ENCODE results near the gene CDHR1.
"Not testable (repeated sequence)": the region's sequence is repeated elsewhere in the genome, so short reads cannot be mapped to it uniquely, and the experiment has no call there.

The CDHR1 gene

DNA sequence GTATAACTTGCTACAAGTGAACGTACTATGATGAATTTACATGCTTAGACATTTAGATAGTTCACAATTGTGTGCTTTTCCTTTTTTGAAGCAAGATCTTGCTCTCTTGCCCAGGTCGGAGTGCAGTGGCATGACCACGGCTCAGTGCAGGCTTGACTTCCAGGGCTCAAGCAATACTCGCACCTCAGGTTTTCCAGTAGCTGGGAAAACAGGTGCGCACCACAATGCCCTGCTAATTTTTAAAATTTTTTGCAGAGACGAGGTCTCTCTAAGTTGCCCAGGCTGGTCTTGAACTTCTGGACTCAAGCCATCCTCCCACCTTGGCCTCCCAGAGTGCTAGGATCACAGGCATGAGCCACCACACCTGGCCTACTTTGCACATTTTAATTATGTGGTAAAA, 18.9 kb upstream of the CDHR1 start:
- H3K36me3 ChIP-seq (ENCODE audit: control insufficient read depth, insufficient read depth, low read length, severe bottlenecking): no peaks in the 10 kb centered on the region
- no peak overlapping the region for H3K9ac ChIP-seq (ENCODE audit: low read length)
- DNase-seq (ENCODE audit: low read depth): no peak
- H3K9me3 ChIP-seq (ENCODE audit: control insufficient read depth, low read length): no peaks in the 10 kb centered on the region
- no peaks in the 10 kb centered on the region for H3K4me1 ChIP-seq (ENCODE audit: control insufficient read depth, insufficient read depth, low read length)
- H3K27me3 ChIP-seq (replicated peaks; ENCODE audit: control insufficient read depth, insufficient read depth, low read length): no peaks in the 10 kb centered on the region
- no peak overlapping the region for H3K4me3 ChIP-seq (ENCODE audit: low read length)

DNA sequence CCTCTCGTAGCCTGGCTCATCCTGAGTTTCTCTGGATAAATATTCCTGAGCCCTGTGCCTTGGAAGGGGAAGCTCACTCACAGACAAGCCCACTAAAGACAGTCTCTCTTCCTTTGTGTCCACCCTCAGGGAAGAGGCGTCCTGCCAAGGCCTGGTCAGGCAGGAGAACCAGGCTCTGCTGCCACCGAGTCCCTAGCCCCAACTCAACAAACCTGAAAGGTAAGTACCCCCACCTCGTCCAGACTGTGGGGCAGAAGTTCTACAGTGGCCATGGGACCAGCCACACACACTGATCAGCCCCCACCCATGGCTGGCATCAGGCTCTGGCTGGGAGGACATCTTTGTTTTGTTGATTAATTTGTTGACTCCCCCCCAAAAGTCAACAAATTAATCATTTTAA, 18.0 kb upstream of the CDHR1 start:
- DNase-seq (ENCODE audit: low read depth): no peak
- H3K4me1 ChIP-seq (ENCODE audit: control insufficient read depth, insufficient read depth, low read length): no peaks in the 10 kb centered on the region

DNA sequence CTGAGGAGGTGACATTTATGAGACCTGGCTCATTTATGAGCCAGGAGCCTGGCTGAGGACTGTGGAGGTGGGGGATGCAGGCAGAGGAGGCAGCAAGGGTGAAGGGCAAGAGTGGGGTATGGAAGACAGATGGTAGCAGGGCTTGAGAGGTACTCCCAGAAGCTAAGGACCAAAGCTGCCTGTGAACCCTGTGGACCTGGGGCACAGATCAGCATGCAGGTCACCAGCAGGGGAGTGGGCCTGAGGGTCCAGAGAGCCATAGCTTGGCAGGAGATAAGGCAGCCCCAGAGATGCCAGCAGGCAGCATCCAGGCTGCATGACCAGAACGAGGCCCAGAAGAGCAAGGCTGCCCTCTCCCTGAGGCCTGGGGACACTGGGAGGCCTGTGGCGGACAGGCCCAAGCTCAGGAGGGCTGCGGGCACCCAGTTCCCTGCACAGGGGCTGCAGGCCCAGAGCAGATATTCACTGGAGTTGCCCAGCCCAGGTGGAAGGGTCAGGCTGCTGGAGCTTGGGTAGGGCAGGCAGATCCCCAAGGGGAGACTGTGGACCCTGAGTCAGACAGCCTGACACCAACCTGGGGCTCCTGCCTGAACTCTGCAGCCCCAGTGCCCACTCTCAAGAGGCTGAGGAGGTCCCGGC, 17.4 kb upstream of the CDHR1 start:
- no peak overlapping the region for H3K4me3 ChIP-seq (ENCODE audit: low read length)
- no peak for DNase-seq (ENCODE audit: low read depth)
- peaks cover 3% of the 10 kb centered on the region for H3K27me3 ChIP-seq (replicated peaks; ENCODE audit: control insufficient read depth, insufficient read depth, low read length)
- no peak overlapping the region for H3K9ac ChIP-seq (ENCODE audit: low read length)
- no peaks in the 10 kb centered on the region for H3K4me1 ChIP-seq (ENCODE audit: control insufficient read depth, insufficient read depth, low read length)
- H3K9me3 ChIP-seq (ENCODE audit: control insufficient read depth, low read length): no peaks in the 10 kb centered on the region
- H3K36me3 ChIP-seq (ENCODE audit: control insufficient read depth, insufficient read depth, low read length, severe bottlenecking): no peaks in the 10 kb centered on the region

More for the DNA sequence above, 18.0 kb upstream of the CDHR1 start:
- Histone ChIP-seq H3K9me3 (ENCODE audit: control insufficient read depth, low read length) (no peaks in the 10 kb centered on the region), H3K4me3 (ENCODE audit: low read length) (no peak overlapping the region), H3K36me3 (ENCODE audit: control insufficient read depth, insufficient read depth, low read length, severe bottlenecking) (no peaks in the 10 kb centered on the region), H3K9ac (ENCODE audit: low read length) (no peak overlapping the region), H3K27me3 (replicated peaks; ENCODE audit: control insufficient read depth, insufficient read depth, low read length) (no peaks in the 10 kb centered on the region)

DNA sequence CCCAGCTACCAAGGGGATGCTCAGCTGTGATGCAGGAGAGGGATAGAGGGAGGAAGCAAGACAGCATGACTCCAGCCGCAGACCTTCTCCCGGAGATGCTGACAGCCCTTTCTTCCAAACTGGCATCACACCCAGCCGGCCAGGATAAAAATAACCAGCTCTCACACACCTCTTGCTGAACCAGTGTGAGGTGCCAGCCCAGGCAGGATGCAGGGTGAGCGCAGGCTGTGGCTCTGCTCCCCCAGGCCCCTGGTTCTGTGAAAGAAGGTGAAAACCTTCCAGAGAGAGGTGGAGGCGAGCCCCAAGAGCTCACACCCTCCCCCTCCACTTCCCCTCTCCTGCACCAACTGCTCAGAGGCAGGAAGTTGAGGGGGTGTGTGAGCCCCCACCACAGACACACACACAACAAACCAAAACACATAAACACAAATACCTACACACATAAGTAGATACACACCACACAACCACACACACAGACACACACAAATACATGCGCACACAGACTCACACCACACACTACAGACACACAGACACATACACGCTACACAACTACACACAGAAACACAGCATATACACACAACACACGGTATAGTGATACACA, 16.7 kb upstream of the CDHR1 start:
- no peak for DNase-seq (ENCODE audit: low read depth)
- no peaks in the 10 kb centered on the region for H3K9me3 ChIP-seq (ENCODE audit: control insufficient read depth, low read length)

DNA sequence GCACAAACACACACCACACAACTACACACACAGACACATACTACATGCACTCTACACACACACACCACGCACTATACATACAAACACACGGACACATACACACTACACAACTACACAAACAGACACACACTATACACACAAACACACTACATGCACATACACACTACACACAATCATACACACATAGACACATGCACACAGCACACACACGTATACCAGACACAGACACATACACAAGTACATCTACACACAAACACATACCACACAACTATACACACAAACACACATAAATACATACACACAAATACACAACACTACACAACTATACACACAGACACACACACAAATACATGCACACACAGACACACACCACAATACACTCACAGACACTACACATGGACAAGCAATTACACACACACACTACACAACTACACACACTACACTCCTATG, 16.2 kb upstream of the CDHR1 start:
- H3K27me3 ChIP-seq (replicated peaks; ENCODE audit: control insufficient read depth, insufficient read depth, low read length): peaks cover 14% of the 10 kb centered on the region
- H3K36me3 ChIP-seq (ENCODE audit: control insufficient read depth, insufficient read depth, low read length, severe bottlenecking): no peaks in the 10 kb centered on the region
- no peak overlapping the region for H3K9ac ChIP-seq (ENCODE audit: low read length)
- H3K4me3 ChIP-seq (ENCODE audit: low read length): no peak overlapping the region
- H3K9me3 ChIP-seq (ENCODE audit: control insufficient read depth, low read length): no peaks in the 10 kb centered on the region
- no peak for DNase-seq (ENCODE audit: low read depth)
- H3K4me1 ChIP-seq (ENCODE audit: control insufficient read depth, insufficient read depth, low read length): no peaks in the 10 kb centered on the region

More for the DNA sequence above, 16.7 kb upstream of the CDHR1 start:
- Histone ChIP-seq H3K9ac (ENCODE audit: low read length) (no peak overlapping the region), H3K36me3 (ENCODE audit: control insufficient read depth, insufficient read depth, low read length, severe bottlenecking) (no peaks in the 10 kb centered on the region), H3K4me3 (ENCODE audit: low read length) (no peak overlapping the region), H3K27me3 (replicated peaks; ENCODE audit: control insufficient read depth, insufficient read depth, low read length) (peaks cover 10% of the 10 kb centered on the region), H3K4me1 (ENCODE audit: control insufficient read depth, insufficient read depth, low read length) (no peaks in the 10 kb centered on the region)

DNA sequence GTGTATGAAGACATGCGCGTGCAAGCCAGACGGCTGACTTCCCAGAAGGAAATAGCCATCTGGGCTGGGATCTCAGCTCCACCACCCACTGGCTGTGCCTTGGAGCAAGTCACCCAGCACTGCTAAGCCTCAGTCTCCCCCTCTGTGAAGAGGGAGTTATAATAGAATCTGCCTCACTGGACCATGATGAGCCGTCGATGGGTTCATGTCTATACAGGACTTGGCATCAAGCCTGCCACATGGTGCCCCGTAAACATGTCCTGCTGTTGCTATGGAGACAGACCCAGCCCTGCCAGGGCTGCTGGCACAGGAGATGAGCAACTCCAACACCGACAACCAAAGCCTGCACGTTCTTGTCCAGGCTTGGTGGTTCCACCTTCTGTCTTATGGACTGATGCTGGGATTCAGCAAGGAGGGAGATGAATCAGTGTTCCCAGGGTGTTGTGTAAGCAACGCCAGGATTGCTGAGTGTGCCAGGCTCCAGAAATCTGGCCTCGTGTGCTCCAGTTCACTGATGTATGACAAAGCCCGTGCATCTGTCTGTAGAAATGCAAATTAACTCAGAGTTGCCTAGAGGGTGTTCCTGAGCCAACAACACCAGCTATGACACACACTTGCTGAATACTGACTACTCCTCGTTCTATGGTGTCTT, 15.2 kb upstream of the CDHR1 start:
- Histone ChIP-seq H3K9ac (ENCODE audit: low read length) (no peak overlapping the region), H3K4me1 (ENCODE audit: control insufficient read depth, insufficient read depth, low read length) (no peaks in the 10 kb centered on the region), H3K4me3 (ENCODE audit: low read length) (no peak overlapping the region), H3K27me3 (replicated peaks; ENCODE audit: control insufficient read depth, insufficient read depth, low read length) (peaks cover 14% of the 10 kb centered on the region), H3K9me3 (ENCODE audit: control insufficient read depth, low read length) (no peaks in the 10 kb centered on the region), H3K36me3 (ENCODE audit: control insufficient read depth, insufficient read depth, low read length, severe bottlenecking) (no peaks in the 10 kb centered on the region)
- peak; percentile 39 for DNase-seq (ENCODE audit: low read depth)

DNA sequence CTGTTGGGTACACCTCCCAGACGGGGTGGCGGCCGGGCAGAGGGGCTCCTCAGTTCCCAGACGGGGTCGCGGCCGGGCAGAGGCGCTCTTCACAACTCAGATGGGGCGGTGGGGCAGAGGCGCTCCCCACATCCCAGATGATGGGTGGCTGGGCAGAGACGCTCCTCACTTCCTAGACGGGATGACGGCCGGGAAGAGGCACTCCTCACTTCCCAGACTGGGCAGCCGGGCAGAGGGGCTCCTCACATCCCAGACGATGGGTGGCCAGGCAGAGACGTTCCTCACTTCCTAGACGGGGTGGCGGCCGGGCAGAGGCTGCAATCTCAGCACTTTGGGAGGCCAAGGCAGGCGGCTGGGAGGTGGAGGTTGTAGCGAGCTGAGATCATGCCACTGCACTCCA, 14.0 kb upstream of the CDHR1 start:
- H3K27me3 ChIP-seq (replicated peaks; ENCODE audit: control insufficient read depth, insufficient read depth, low read length): peaks cover 22% of the 10 kb centered on the region
- not testable (repeated sequence) for H3K9me3 ChIP-seq (ENCODE audit: control insufficient read depth, low read length); H3K4me1 ChIP-seq (ENCODE audit: control insufficient read depth, insufficient read depth, low read length); H3K36me3 ChIP-seq (ENCODE audit: control insufficient read depth, insufficient read depth, low read length, severe bottlenecking); H3K9ac ChIP-seq (ENCODE audit: low read length); H3K4me3 ChIP-seq (ENCODE audit: low read length); DNase-seq (ENCODE audit: low read depth)

DNA sequence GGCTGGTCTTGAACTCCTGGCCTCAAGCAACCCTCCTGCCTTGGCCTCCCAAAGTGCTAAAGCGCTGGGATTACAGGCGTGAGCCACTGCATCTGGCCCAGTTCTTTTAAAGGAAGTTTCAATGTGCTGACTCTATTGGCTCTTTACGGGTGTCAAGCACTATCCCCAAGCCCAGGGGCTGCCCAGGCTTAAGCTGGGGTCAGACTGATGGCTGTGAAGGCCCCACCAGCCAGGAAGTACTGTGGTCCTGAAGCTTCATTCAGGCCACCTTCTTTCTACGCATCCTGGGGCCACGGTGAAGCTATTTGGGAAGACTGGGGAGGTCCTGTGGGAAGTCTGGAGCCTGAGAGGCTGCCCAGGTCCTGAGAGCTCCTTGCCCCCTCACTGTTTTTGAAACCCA, 12.7 kb upstream of the CDHR1 start:
- Histone ChIP-seq H3K36me3 (ENCODE audit: control insufficient read depth, insufficient read depth, low read length, severe bottlenecking) (no peaks in the 10 kb centered on the region), H3K9ac (ENCODE audit: low read length) (no peak overlapping the region), H3K4me1 (ENCODE audit: control insufficient read depth, insufficient read depth, low read length) (no peaks in the 10 kb centered on the region), H3K27me3 (replicated peaks; ENCODE audit: control insufficient read depth, insufficient read depth, low read length) (peaks cover 31% of the 10 kb centered on the region), H3K4me3 (ENCODE audit: low read length) (no peak overlapping the region), H3K9me3 (ENCODE audit: control insufficient read depth, low read length) (no peaks in the 10 kb centered on the region)
- DNase-seq (ENCODE audit: low read depth): no peak

DNA sequence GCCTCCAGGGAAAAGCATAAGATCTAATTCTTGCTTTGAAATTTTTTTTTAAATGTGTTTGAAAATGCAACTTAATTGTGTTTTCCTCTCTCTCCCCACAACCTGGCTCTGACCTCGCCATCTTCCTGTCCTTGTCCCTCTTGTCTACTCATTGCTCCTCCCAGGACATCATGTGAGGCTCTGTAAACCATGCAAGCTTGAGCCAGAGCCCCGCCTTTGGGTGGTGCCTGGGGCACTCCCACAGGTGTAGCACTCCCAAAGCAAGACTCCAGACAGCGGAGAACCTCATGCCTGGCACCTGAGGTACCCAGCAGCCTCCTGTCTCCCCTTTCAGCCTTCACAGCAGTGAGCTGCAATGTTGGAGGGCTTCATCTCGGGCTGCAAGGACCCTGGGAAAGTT, 9.8 kb upstream of the CDHR1 start:
- Histone ChIP-seq H3K4me1 (ENCODE audit: control insufficient read depth, insufficient read depth, low read length) (no peaks in the 10 kb centered on the region), H3K27me3 (replicated peaks; ENCODE audit: control insufficient read depth, insufficient read depth, low read length) (peaks cover 45% of the 10 kb centered on the region), H3K4me3 (ENCODE audit: low read length) (no peak overlapping the region), H3K9me3 (ENCODE audit: control insufficient read depth, low read length) (no peaks in the 10 kb centered on the region), H3K36me3 (ENCODE audit: control insufficient read depth, insufficient read depth, low read length, severe bottlenecking) (no peaks in the 10 kb centered on the region), H3K9ac (ENCODE audit: low read length) (no peak overlapping the region)
- no peak for DNase-seq (ENCODE audit: low read depth)

DNA sequence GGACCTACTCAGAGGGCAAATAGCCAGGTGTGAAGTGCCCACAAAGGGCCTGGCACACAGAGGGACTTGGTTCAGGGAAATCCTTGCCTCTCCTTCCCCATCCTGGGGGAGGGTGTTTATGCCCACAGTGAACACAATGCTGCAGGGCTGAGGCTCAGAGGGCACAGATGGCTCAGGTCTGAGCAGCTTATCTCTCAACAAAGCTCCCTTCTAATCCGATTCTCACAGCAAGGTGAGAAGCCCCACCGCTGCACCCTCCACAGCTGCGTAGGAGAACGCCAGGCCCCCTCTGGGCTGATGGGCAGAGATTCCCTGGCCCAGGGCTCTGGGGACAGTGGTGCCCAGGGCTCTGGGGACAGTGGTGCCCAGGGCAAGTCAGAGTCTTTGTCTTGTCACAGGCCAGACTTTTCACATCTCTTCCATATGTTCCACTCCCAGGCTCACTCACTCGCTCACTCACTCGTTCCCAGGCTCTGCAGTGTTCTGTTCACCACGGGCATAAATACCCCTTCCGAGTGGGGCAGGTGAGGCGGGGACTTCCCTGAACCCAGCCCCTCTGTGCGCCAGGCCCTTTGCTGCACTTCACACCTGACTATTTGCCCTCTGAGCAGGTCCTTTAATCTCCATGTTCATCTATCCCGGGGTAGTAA, 8.7 kb upstream of the CDHR1 start:
- Histone ChIP-seq H3K27me3 (replicated peaks; ENCODE audit: control insufficient read depth, insufficient read depth, low read length) (peaks cover 50% of the 10 kb centered on the region), H3K4me3 (ENCODE audit: low read length) (no peak overlapping the region), H3K9me3 (ENCODE audit: control insufficient read depth, low read length) (no peaks in the 10 kb centered on the region), H3K9ac (ENCODE audit: low read length) (no peak overlapping the region), H3K36me3 (ENCODE audit: control insufficient read depth, insufficient read depth, low read length, severe bottlenecking) (no peaks in the 10 kb centered on the region), H3K4me1 (ENCODE audit: control insufficient read depth, insufficient read depth, low read length) (no peaks in the 10 kb centered on the region)
- no peak for DNase-seq (ENCODE audit: low read depth)

DNA sequence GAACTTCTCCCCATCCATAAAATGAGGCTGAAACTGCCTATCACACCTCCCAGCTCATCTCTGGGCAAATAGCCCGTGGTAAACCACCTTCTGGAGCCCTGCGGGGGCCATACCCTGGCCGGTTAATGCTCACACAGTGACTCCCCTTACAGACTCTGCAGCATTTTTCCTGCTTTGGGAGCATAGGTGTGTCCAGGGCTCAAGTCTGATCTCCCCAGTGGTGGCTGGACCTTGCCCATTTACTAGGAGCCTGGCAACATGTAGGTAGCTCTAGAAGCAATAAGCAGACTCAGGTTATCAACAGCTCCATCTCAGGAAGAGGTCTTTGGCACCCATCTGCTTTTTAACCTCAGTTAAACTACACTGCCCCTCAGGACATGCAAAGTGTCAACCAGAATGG, 5.5 kb upstream of the CDHR1 start:
- Histone ChIP-seq H3K9ac (ENCODE audit: low read length) (no peak overlapping the region), H3K36me3 (ENCODE audit: control insufficient read depth, insufficient read depth, low read length, severe bottlenecking) (no peaks in the 10 kb centered on the region), H3K27me3 (replicated peaks; ENCODE audit: control insufficient read depth, insufficient read depth, low read length) (peaks cover 65% of the 10 kb centered on the region), H3K9me3 (ENCODE audit: control insufficient read depth, low read length) (no peaks in the 10 kb centered on the region), H3K4me3 (ENCODE audit: low read length) (no peak overlapping the region), H3K4me1 (ENCODE audit: control insufficient read depth, insufficient read depth, low read length) (no peaks in the 10 kb centered on the region)
- no peak for DNase-seq (ENCODE audit: low read depth)

Data from adipocyte (in vitro differentiated cells).